C1 segment of cervical spinal cord (tissue), 14 donors: ENCODE measurements around the gene FBXL7.
A peak's percentile ranks its signal among the peaks of the same experiment; 100 is the strongest.

Experiments
- DNase-seq, 14 donors: peaks; one replicate each; lab custom pipeline; 2025; lab: John Stamatoyannopoulos, UW

Gene FBXL7

DNA sequence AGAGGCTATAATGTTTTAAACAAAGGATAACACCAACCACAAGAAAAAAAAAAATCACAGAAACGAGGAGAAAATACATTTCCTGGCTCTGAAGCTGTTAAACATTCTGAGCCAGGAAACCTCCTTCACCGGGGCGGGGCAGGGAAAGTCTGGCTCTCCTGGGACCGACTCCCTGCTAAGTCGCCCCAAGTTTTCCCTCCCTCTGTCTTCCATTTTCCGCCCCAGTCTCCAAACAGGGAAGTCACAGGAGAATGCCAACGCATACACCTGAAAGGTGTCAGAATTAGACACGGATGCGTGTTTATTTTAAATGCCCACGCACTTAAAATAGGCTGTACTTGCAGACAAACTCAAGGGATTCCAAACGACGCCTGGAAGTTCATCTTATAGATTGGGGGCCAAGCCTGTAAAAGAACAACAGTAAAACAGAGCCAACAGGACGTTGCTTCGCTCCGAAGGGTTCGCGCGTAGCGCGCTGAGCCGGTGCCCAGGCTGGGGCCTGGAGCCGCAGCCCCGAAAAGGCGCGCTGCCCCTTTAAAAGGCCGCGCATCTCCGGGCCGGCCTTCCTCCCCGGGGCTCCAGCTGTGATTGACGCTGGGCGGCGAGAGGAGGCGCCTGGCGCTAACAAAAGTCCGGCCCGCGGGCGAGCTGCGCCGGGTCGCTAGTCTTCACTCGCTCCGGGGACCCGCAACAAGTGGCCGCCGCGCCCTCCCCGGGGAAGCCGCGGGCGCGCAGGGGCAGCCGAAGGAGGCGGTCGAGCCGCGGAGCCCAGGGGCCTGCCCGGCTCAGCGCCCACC is at the start of gene FBXL7:
FBXL7 (plus strand) TSS at position 653 of the 797 bp plus-strand sequence.
- peak in 13 of 14 donors; percentile 5 to 84 (median 66) for DNase-seq

GRCh38 chr5:15450473-15450872 is 49.5 kb upstream of the FBXL7 start:
- no peak for DNase-seq

- DNase-seq = no peak
These were observed 49.0 kb upstream of the FBXL7 start for GRCh38 chr5:15450949-15451348.

GRCh38 chr5:15452030-15452429 is 48.0 kb upstream of the FBXL7 start:
- no peak for DNase-seq

DNA sequence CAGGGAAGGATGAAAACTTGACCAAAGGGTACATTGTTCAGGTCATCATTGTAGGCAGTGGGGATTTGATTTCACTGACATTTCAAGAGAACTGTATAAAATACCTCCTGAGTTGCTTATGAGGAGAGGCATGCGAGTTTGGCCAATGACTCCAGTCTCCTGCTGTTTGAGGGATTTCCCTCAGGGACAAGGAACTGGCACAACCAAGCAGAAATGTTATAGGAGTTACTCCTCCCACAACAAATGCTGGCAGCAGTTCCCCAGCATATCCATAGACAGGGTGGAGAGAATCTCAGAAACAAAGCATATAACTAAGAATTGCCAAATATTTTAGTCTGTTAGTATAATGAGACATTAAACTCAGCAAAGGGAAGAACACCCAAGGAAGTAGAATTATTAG is 47.2 kb upstream of the FBXL7 start:
- DNase-seq = no peak

DNA sequence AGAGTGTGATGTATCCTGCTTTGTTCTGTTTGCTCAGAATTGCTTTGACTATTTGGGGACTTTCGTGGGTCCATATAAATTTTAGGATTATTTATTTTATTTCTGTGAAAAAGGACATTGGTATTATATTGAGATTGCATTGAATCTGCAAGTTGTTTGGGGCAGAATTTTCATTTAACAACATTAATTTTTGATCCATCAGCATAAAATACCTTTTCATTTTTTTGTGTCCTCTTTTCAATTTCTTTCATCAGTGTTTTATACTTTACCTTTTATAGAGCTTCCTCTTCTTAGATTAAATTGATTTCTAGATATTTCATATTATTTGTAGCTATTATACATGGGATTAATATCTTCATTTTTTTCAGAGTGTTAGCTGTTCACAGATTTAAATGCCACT is 40.8 kb upstream of the FBXL7 start:
- no peak for DNase-seq

GRCh38 chr5:15463231-15463980 is 36.6 kb upstream of the FBXL7 start:
- no peak for DNase-seq

DNA sequence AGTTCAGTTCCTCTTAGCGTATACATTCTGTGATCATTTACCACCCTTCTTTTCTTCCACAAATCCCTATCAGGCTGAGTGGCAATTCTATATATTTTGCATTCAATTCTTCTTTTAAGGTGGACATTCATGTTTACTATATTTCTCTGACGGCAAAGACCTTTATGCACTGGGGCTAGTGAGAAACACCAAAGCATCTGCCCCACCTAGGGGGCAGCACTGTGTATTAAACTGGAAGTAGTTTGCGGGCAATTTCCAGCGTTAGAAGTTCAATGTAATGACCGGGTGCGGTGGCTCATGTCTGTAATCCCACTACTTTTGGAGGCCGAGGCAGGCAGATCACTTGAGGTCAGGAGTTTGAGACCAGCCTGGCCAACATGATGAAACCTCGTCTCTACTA is 27.9 kb upstream of the FBXL7 start:
- DNase-seq = no peak

- DNase-seq = no peak
These were observed 25.7 kb upstream of the FBXL7 start for GRCh38 chr5:15474143-15474719.

- no peak for DNase-seq
These were observed 24.6 kb upstream of the FBXL7 start for GRCh38 chr5:15475367-15475766.

DNA sequence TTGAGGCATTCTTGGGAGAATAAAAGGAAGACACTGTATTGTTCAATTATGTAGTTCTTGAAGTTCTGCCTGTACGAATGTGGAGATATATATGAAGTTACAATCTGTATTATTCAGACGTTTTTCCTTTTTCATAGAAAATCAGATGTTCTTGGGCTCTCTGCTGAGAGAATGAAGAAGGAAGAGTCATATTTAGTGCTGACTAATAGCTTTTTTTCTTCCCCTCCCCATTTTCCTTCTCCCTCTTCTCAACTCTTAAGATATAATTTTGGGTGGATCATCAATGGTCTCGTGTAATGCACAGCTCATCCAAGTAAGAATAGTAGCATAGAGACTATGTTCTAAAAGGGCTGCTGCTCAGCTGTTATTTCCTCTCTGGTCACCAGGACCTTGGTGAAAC is 23.0 kb upstream of the FBXL7 start:
- DNase-seq = no peak

GRCh38 chr5:15480436-15480835 is 19.5 kb upstream of the FBXL7 start:
- no peak for DNase-seq

- DNase-seq = no peak
These were observed 16.5 kb upstream of the FBXL7 start for GRCh38 chr5:15483351-15484097.

- DNase-seq = no peak
These were observed 12.8 kb upstream of the FBXL7 start for GRCh38 chr5:15487228-15487627.

GRCh38 chr5:15489571-15490235 is 10.3 kb upstream of the FBXL7 start:
- no peak for DNase-seq

GRCh38 chr5:15492545-15492944 is 7.4 kb upstream of the FBXL7 start:
- no peak for DNase-seq

DNA sequence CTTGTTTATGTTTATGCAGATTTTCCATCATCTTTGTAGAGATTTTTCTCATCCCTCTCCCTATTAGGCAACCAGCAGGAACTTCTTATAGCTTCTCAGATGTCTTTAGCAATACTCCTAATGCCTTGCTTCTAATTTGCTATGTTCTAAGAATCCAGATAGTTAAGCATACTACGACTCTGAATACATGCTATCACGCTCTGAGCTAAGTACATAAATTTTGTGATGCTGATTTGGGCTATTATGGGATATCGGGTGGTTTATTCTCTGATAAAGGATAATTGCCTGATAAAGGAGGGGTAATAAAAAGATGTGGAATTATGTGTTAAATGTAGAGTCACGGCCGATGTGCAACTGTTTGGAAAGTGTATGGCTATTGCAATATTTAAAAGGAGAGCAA is 6.5 kb upstream of the FBXL7 start:
- no peak for DNase-seq

DNA sequence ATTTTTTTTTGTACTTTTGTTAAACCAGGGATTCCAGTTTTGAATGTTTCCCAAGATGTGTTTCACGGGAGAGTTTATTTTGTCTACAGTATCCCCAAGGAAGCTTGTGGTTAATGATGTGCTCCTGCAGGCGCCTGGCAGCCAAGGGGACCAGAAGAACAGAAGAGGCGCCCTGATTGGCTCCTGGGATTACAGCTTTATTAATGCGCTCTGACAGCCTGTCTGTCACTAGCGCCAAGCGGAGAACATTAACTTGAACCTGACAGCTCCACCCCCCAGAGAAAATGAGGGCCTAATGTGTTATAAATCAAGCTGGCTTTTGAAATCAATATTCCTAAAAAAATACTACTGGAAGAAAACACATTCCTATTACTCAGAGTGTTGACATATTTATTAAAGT is 5.0 kb upstream of the FBXL7 start:
- DNase-seq = no peak

DNA sequence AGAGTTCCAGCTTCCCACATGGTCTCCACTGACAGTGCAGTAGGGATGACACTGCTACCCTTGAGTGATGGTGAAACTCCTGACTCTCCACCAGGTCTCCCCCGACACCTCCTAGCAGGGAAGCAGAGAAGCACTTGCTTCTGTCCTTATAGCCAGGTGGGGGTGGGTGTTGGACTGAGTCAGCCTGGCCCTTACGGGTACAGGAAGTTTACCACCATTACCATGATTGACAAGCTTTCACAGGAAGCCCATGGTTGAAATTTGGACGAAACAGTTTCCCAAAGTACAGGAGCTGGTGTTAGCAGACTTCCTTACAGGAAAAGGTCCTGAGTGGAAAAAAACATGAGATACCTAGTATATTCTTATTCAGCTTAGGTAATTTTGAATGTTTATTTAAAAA is 3.1 kb upstream of the FBXL7 start:
- DNase-seq = no peak

DNA sequence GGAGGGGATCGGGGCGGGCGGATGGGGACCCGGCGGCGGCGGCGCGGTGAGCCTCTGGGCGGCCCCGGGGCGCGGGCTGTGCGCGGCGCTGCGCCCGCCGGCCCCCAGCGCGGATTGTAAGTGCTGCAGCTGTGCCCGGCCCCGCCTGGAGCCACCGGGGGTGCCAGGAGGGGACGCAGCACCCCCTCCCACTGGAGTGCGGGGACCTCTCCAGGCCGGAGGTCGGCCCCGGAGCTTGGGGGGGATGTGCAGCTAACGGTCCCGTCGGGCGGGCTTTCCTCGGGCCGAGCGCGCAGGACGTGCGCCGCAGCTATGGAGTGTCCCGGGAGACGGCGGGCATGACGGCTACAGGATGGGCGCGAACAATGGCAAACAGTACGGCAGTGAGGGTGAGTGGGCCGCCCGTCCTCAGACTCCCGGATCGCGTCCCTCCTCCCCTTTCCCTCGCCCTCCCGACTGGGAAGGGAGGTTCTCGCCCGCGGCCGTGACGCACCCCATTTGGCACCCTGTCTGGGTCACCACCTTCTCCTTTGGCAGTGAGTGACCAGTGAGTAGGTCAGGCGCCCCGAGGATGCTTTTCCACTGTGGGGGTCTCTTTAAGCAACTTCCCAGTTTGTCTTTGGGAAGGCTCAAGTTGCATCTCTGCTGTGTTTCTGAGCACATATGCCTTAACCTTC is 483 bp downstream of the FBXL7 start:
- DNase-seq = peak in 12 of 14 donors; percentile 5 to 82 (median 48)
